Calu3 (cell line): ENCODE measurements around the gene ARHGAP21. TPM values are rescaled to one million over a fixed set of nuclear protein-coding genes. Genes with fewer than 3 reads are reported as not detected.

ENCODE experiments used
- BruUV-seq: library from RNA; stranded (reverse); fragments of 400-500 nt; replicated peaks from 2 replicates; lab custom pipeline; 2021; lab: Mats Ljungman, UMichigan
- CTCF ChIA-PET: fragments of 300-600 bp; sonication (Branson Sonifier 250); formaldehyde crosslinking; loops from one replicate; lab custom pipeline; 2022; ENCODE audit warnings: antibody characterized with exemption; lab: Charles Lee
- DNase-seq: peaks from one replicate; pipeline ENCODE4 v3.0.0; 2022
- H3K27ac Mint-ChIP-seq: one replicate; pipeline ENCODE4 v1.8.0; 2022; ENCODE audit warnings: mixed read lengths; ENCODE audit not compliant: unreplicated experiment
- H3K27me3 Mint-ChIP-seq: one replicate; pipeline ENCODE4 v1.8.0; 2022; ENCODE audit warnings: mixed read lengths; ENCODE audit not compliant: unreplicated experiment
- H3K36me3 Mint-ChIP-seq: one replicate; pipeline ENCODE4 v1.8.0; 2022; ENCODE audit warnings: mild to moderate bottlenecking, moderate library complexity, mixed read lengths; ENCODE audit not compliant: insufficient read depth, unreplicated experiment
- H3K4me1 Mint-ChIP-seq: one replicate; pipeline ENCODE4 v1.8.0; 2022; ENCODE audit warnings: mild to moderate bottlenecking, low read depth, mixed read lengths; ENCODE audit not compliant: unreplicated experiment
- H3K4me3 Mint-ChIP-seq: one replicate; pipeline ENCODE4 v1.8.0; 2022; ENCODE audit warnings: mild to moderate bottlenecking, low read depth, moderate library complexity, mixed read lengths; ENCODE audit not compliant: unreplicated experiment
- H3K9me3 Mint-ChIP-seq: one replicate; pipeline ENCODE4 v1.8.0; 2022; ENCODE audit warnings: low read depth, mixed read lengths; ENCODE audit not compliant: unreplicated experiment
- intact Hi-C: fragments of 100-400 bp; cut with micrococcal nuclease; formaldehyde crosslinking; loops from one replicate; pipeline ENCODE4 v1.10.0; 2022; ENCODE audit not compliant: unreplicated experiment
- total RNA-seq: library from RNA; stranded (reverse); gene quantifications from 2 replicates; pipeline ENCODE4 v1.2.3, GENCODE V29; 2022
- TF ChIP-seq, protein P1 (sequence below): fragments of 200-600 bp; IDR thresholded peaks from one replicate; pipeline ENCODE4 v1.8.0; 2022; ENCODE audit warnings: antibody characterized with exemption; ENCODE audit not compliant: unreplicated experiment

ARHGAP21 gene
- total RNA-seq, 1 experiment from 2014 or later = 67.5 TPM

DNA sequence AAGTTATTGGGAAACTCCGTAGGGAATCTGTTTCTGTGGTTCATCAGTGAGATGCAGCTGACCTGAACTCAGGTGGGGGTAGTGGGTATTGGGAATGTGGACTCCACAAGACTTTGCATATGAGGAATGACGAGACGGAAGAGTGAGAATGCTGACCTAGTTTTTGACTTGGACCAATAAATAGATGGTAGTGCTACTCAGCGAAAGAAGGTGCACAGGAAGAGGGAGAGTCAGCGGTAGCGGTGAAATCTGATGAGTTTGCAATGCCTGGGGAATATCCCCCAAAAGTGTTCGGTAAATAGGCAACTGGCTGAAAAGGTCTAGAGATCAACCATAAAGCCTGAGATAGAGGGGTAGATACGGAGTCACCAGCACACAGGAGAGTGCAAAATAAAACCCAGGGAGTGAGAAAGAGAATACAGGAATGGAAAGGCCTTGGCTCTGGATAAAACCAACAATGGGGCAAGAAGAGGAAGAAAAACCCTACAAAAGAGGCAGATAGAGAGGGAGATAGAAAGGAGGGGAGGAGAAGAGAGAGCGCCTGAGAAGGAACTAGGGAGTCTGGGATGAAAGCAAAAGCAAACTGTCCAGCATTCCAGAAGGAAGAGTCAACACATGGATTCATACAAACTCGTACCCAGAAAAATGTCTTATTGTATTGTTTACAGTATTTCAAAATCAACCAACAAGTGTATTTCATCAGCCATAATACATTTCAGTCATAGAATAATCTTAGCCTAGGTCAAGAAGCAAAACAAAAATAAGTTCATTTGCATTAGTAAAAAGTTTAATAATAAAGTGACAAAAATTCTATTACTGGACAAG is 5.4 kb downstream of the ARHGAP21 start:
- Mint-ChIP-seq H3K9me3 (no peaks in the 10 kb centered on the region), H3K27ac (no peak overlapping the region), H3K36me3 (peaks cover 28% of the 10 kb centered on the region), H3K4me1 (peaks cover 2% of the 10 kb centered on the region), H3K4me3 (no peak overlapping the region), H3K27me3 (no peaks in the 10 kb centered on the region)
- BruUV-seq = no TSS peak
- TF ChIP-seq, protein P1, sequence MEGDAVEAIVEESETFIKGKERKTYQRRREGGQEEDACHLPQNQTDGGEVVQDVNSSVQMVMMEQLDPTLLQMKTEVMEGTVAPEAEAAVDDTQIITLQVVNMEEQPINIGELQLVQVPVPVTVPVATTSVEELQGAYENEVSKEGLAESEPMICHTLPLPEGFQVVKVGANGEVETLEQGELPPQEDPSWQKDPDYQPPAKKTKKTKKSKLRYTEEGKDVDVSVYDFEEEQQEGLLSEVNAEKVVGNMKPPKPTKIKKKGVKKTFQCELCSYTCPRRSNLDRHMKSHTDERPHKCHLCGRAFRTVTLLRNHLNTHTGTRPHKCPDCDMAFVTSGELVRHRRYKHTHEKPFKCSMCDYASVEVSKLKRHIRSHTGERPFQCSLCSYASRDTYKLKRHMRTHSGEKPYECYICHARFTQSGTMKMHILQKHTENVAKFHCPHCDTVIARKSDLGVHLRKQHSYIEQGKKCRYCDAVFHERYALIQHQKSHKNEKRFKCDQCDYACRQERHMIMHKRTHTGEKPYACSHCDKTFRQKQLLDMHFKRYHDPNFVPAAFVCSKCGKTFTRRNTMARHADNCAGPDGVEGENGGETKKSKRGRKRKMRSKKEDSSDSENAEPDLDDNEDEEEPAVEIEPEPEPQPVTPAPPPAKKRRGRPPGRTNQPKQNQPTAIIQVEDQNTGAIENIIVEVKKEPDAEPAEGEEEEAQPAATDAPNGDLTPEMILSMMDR = no peak
- CTCF ChIA-PET = no interaction called here
- intact Hi-C loops = loop anchor here (5.0 to 10.0 kb wide), 3 partner anchors 104 to 367 kb away; no protein-coding TSS in a partner anchor
- DNase-seq = no peak

DNA sequence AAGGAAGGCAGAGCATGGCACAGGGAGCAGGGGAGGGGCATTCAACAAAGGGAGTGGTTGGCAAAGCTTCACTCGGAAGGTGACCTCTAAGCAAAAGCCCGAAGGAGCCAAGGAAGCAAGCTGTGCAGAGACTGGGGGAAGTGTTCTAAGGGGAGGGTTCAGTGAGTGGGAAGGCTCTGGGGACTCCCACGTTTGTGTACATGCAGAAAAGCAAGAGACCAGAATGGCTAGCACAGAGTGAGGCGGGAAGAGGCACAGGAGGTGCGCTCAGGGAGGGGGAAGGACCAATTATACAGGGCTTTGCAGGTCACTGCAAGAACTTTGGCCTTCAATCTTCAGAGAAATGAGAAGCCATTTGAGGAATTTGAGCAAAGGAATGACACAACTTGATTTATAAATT is 7.4 kb downstream of the ARHGAP21 start:
- no peak overlapping the region for H3K4me3 Mint-ChIP-seq
- H3K9me3 Mint-ChIP-seq = no peaks in the 10 kb centered on the region
- peaks cover 9% of the 10 kb centered on the region for H3K36me3 Mint-ChIP-seq
- H3K27me3 Mint-ChIP-seq = no peaks in the 10 kb centered on the region
- CTCF ChIA-PET = no interaction called here
- BruUV-seq = no TSS peak
- TF ChIP-seq, protein P1 = no peak
- no peak overlapping the region for H3K27ac Mint-ChIP-seq
- peaks cover 7% of the 10 kb centered on the region for H3K4me1 Mint-ChIP-seq
- peak; percentile 6 for DNase-seq
- intact Hi-C loops = loop anchor here (5.0 to 10.0 kb wide), 3 partner anchors 106 to 369 kb away; no protein-coding TSS in a partner anchor

DNA sequence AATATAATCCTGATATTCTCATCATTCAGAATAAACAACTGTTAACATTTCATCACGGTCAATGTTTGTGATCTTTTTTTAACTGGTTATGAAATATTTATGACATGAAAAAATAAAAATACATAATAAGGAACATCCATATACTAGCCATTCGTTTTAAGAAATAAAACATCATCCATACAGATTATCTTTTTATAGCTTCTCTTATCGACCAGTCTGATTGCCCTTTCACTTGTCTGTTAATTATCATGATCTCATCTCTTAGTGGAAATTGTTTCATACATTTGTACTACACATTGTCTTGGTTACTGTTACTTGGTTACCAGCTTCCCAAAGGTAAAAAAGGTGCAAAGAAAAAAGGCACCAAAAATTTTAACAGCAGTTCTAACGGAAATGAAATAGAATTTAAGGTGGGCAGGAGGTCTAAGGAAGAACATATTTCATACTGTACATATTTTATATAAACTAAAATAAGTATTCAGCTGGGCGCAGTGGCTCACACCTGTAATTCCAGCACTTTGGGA is 8.4 kb downstream of the ARHGAP21 start:
- Mint-ChIP-seq H3K36me3 (no peaks in the 10 kb centered on the region), H3K4me1 (peaks cover 11% of the 10 kb centered on the region), H3K27ac (no peak overlapping the region), H3K4me3 (no peak overlapping the region), H3K9me3 (no peaks in the 10 kb centered on the region), H3K27me3 (no peaks in the 10 kb centered on the region)
- no peak for DNase-seq
- intact Hi-C loops = loop anchor here (5.0 to 10.0 kb wide), 3 partner anchors 107 to 369 kb away; no protein-coding TSS in a partner anchor
- BruUV-seq = no TSS peak
- TF ChIP-seq, protein P1 = no peak
- CTCF ChIA-PET = no interaction called here

DNA sequence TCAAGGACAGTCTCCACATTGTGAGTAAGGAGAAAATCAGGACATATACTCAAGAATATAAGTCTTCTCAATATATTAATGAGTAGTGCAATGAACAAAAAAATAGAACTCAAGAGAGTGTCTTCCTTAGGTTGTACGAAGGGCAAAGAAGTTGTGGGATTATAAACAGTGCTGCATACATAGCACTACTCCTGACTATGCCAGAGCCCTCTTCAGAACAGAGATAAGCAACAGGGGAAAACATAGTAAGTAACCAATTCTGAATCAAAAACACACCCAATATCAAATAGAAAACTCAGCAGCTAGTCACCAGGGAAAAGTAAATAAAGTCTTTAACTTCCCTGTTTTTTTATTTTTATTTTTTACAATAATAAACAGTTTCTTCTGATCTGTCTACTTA is 10.6 kb downstream of the ARHGAP21 start:
- Mint-ChIP-seq H3K4me1 (peaks cover 17% of the 10 kb centered on the region), H3K4me3 (no peak overlapping the region), H3K27me3 (no peaks in the 10 kb centered on the region), H3K27ac (no peak overlapping the region), H3K9me3 (no peaks in the 10 kb centered on the region), H3K36me3 (no peaks in the 10 kb centered on the region)
- TF ChIP-seq, protein P1 = no peak
- intact Hi-C loops = loop anchor here (10.0 kb wide), 1 partner anchor 372 kb away; no protein-coding TSS in a partner anchor
- no peak for DNase-seq
- BruUV-seq = no TSS peak
- CTCF ChIA-PET = no interaction called here
